ENCODE results near the gene POU2AF2.
"Not testable (repeated sequence)": the region's sequence is repeated elsewhere in the genome, so short reads cannot be mapped to it uniquely, and the experiment has no call there.

Gene POU2AF2

DNA sequence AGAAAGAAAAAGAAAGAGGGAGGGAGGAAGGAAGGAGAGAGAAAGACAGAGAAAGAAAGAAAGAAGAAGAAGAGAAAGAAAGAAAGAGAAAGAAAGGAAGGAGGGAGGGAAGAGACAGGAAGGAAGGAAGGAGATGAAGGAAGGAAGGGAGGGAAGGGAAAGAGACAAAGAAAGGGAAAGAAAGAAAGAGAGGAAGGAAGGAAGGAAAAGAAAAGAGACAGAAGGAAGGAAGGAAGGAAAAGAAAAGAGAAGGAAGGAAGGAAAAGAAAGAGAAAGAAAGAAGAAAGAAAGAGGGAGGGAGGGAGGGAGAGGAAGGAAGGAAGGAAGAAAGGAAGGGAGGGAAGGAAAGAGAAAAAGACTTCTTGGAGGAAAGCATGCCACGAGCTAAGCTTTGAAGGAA, 19.1 kb downstream of the POU2AF2 start:
- no peak overlapping the region for H3K4me3 ChIP-seq (ENCODE audit: low read depth, low read length)
- H3K4me1 ChIP-seq, result no peaks in the 10 kb centered on the region
- H3K27me3 ChIP-seq, result peaks cover 10% of the 10 kb centered on the region
- no peaks in the 10 kb centered on the region for H3K36me3 ChIP-seq
- DNase-seq, result no peak
- H3K9me3 ChIP-seq, result no peaks in the 10 kb centered on the region
- TF ChIP-seq, protein P1, sequence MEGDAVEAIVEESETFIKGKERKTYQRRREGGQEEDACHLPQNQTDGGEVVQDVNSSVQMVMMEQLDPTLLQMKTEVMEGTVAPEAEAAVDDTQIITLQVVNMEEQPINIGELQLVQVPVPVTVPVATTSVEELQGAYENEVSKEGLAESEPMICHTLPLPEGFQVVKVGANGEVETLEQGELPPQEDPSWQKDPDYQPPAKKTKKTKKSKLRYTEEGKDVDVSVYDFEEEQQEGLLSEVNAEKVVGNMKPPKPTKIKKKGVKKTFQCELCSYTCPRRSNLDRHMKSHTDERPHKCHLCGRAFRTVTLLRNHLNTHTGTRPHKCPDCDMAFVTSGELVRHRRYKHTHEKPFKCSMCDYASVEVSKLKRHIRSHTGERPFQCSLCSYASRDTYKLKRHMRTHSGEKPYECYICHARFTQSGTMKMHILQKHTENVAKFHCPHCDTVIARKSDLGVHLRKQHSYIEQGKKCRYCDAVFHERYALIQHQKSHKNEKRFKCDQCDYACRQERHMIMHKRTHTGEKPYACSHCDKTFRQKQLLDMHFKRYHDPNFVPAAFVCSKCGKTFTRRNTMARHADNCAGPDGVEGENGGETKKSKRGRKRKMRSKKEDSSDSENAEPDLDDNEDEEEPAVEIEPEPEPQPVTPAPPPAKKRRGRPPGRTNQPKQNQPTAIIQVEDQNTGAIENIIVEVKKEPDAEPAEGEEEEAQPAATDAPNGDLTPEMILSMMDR (IDR thresholded peaks at IDR 0.05; ENCODE audit: low read depth, low read length), result no peak

DNA sequence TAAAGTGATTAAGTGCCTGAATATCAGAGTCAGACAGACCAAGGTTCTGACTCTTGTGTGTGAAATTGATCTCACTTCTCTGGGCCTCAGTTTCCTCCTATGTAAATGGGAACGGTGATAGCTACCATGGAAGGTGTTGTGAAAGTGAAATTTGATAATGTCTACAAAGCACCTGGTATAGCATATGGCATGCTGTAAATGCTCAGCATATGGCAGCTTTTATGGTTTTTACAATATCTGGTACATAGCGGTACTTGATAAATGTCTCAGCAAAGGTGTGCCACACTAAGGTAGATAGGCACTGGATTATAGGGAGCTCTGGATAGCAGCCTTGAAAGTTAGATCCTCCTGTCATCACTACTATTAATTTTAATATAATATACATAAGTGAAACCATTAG, 19.9 kb downstream of the POU2AF2 start:
- DNase-seq, result no peak
- Histone ChIP-seq H3K4me1 (no peaks in the 10 kb centered on the region), H3K36me3 (no peaks in the 10 kb centered on the region), H3K9me3 (no peaks in the 10 kb centered on the region), H3K27me3 (peaks cover 10% of the 10 kb centered on the region), H3K4me3 (ENCODE audit: low read depth, low read length) (no peak overlapping the region)
- TF ChIP-seq, protein P1 (IDR thresholded peaks at IDR 0.05; ENCODE audit: low read depth, low read length), result no peak

DNA sequence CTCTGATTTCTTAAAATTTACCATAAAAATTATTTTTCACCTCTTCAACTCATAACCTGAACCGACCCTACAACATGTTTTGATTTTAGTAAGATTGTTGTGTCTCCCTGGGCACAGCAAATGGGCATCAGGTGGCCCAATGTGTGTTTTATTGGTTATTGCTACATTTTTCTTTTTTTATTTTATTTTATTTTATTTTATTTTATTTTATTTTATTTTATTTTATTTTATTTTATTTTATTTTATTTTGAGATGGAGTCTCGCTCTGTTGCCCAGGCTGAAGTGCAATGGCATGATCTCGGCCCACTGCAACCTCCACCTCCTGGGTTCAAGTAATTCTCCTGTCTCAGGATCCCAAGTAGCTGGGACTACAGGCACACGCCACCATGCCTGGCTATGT, 22.8 kb downstream of the POU2AF2 start:
- not testable (repeated sequence) for H3K9me3 ChIP-seq; H3K27me3 ChIP-seq; H3K4me1 ChIP-seq; H3K36me3 ChIP-seq; H3K4me3 ChIP-seq (ENCODE audit: low read depth, low read length); DNase-seq

DNA sequence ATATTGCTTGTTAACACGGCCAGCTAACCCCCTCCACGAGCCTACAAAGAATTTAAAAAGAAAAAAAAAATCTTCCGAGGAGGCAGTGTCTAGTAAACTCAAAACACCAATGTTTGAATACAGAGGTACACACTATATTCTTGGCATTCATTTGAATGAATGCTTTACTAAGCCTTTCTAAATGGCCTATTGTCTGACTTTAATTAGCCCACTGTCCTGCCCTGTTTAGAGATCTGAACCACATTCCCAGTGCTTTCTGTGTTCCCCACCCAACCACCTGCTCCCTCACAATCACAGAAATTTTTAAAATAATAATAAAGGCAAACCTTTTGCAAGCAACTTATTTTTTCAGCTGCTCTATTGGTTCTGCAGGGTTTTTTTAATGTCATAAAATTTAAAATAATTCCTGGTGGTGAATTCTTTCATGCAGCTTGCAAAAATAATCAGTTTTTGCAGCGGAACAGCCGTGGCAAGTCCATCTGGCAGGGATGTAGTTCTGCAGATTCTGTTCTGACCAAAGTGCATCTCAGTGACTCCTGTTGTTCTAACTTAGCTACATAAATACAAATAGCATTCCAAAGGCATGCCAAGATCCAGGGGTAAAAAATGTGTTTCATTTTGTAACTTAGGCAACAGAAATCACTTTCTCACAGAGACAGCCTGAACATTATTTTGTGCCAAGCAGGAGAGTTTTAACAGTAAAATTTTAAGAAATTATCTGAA, 23.8 kb downstream of the POU2AF2 start:
- TF ChIP-seq, protein P1 (IDR thresholded peaks at IDR 0.05; ENCODE audit: low read depth, low read length), result no peak
- Histone ChIP-seq H3K4me3 (ENCODE audit: low read depth, low read length) (no peak overlapping the region), H3K4me1 (no peaks in the 10 kb centered on the region), H3K36me3 (no peaks in the 10 kb centered on the region), H3K9me3 (no peaks in the 10 kb centered on the region), H3K27me3 (peaks cover 4% of the 10 kb centered on the region; the same call in 1 of the 2 replicates)
- DNase-seq, result no peak

DNA sequence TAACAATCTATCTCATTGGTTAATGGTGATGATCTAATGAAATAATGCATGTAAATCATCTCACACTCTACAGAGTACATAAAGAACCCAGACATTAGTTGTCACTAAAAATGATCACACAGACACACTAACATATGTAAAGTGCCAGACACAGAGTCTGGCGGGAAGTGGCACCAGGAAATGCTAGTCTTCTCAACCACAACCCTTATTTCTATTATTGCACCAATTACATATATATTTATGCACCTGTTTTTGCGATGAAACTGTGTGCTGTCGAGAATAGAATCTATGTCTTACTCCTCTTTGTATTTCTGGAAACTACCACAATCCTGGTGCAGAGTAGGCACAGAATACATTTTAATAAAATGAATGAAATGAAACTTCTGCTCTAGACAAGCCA, 26.9 kb downstream of the POU2AF2 start:
- Histone ChIP-seq H3K4me1 (no peaks in the 10 kb centered on the region), H3K4me3 (ENCODE audit: low read depth, low read length) (no peak overlapping the region)
- DNase-seq, result no peak

DNA sequence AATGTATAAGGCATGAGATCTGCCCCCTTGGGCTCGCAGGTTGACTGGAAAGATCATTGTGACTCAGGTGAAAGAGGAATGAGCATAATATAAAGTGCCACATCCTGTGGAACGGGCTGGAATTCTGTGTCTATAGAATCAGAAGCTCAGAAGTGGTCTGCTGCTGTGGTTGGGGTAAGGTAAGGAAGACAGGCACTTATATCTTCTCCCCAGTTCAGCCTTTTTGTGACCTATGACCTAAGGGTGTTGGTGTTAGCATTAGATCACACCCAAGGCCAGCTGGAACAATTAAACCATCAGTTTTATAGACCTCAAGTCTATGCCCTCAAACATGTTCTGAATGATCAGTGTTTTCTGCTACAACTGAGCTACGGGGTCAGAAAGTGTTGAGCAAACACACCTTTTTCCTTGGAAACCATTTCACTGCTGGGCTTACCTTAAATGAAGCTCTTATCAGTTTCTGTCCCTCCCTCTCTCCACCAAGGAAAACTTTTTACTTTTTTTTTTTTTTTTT, 37.1 kb downstream of the POU2AF2 start:
- Histone ChIP-seq H3K27me3 (peaks cover 69% of the 10 kb centered on the region), H3K9me3 (no peaks in the 10 kb centered on the region), H3K4me3 (ENCODE audit: low read depth, low read length) (no peak overlapping the region), H3K4me1 (no peaks in the 10 kb centered on the region), H3K36me3 (no peaks in the 10 kb centered on the region)
- TF ChIP-seq, protein P1 (IDR thresholded peaks at IDR 0.05; ENCODE audit: low read depth, low read length), result no peak
- no peak for DNase-seq

More for the DNA sequence above, 26.9 kb downstream of the POU2AF2 start:
- Histone ChIP-seq H3K27me3 (peaks cover 4% of the 10 kb centered on the region), H3K36me3 (no peaks in the 10 kb centered on the region), H3K9me3 (no peaks in the 10 kb centered on the region)
- TF ChIP-seq, protein P1 (IDR thresholded peaks at IDR 0.05; ENCODE audit: low read depth, low read length), result no peak

All from BE2C (cell line).